ENCODE measurements around the gene DNASE2B. TPM values are rescaled to one million over a fixed set of nuclear protein-coding genes. Genes with fewer than 3 reads are reported as not detected.

The DNASE2B gene
- total RNA-seq, 1 donor from 2014 or later, result not detected

- no peak overlapping the region for H3K4me3 Mint-ChIP-seq (ENCODE audit: unreplicated experiment)
- no peak for TF ChIP-seq CTCF (IDR thresholded peaks at IDR 0.05)
- no peaks in the 10 kb centered on the region for H3K9me3 Mint-ChIP-seq (ENCODE audit: low read depth)
- no peaks in the 10 kb centered on the region for H3K36me3 Mint-ChIP-seq (ENCODE audit: low read depth)
- no peaks in the 10 kb centered on the region for H3K4me1 Mint-ChIP-seq (ENCODE audit: low read depth)
- H3K27ac Mint-ChIP-seq (ENCODE audit: unreplicated experiment), result no peak overlapping the region
- DNase-seq (ENCODE audit: low spot score), result no peak
- no peaks in the 10 kb centered on the region for H3K27me3 Mint-ChIP-seq (ENCODE audit: low read depth)
Measured at GRCh38 chr1:84382127-84382526, 16.2 kb upstream of the DNASE2B start.

- Mint-ChIP-seq H3K4me3 (ENCODE audit: unreplicated experiment) (no peak overlapping the region), H3K9me3 (ENCODE audit: low read depth) (no peaks in the 10 kb centered on the region), H3K4me1 (ENCODE audit: low read depth) (no peaks in the 10 kb centered on the region), H3K27ac (ENCODE audit: unreplicated experiment) (no peak overlapping the region), H3K36me3 (ENCODE audit: low read depth) (no peaks in the 10 kb centered on the region), H3K27me3 (ENCODE audit: low read depth) (no peaks in the 10 kb centered on the region)
- DNase-seq (ENCODE audit: low spot score), result no peak
- no peak for TF ChIP-seq CTCF (IDR thresholded peaks at IDR 0.05)
Measured at GRCh38 chr1:84385347-84385746, 12.9 kb upstream of the DNASE2B start.

GRCh38 chr1:84386716-84387479, 11.4 kb upstream of the DNASE2B start:
- Mint-ChIP-seq H3K4me1 (ENCODE audit: low read depth) (no peaks in the 10 kb centered on the region), H3K9me3 (ENCODE audit: low read depth) (no peaks in the 10 kb centered on the region), H3K27me3 (ENCODE audit: low read depth) (no peaks in the 10 kb centered on the region), H3K36me3 (ENCODE audit: low read depth) (no peaks in the 10 kb centered on the region), H3K27ac (ENCODE audit: unreplicated experiment) (no peak overlapping the region), H3K4me3 (ENCODE audit: unreplicated experiment) (no peak overlapping the region)
- DNase-seq (ENCODE audit: low spot score), result no peak
- TF ChIP-seq CTCF (IDR thresholded peaks at IDR 0.05), result no peak

GRCh38 chr1:84387480-84388163, 10.7 kb upstream of the DNASE2B start:
- Mint-ChIP-seq H3K9me3 (ENCODE audit: low read depth) (no peaks in the 10 kb centered on the region), H3K36me3 (ENCODE audit: low read depth) (no peaks in the 10 kb centered on the region), H3K27ac (ENCODE audit: unreplicated experiment) (no peak overlapping the region), H3K4me3 (ENCODE audit: unreplicated experiment) (no peak overlapping the region), H3K4me1 (ENCODE audit: low read depth) (no peaks in the 10 kb centered on the region), H3K27me3 (ENCODE audit: low read depth) (no peaks in the 10 kb centered on the region)
- DNase-seq (ENCODE audit: low spot score), result no peak
- no peak for TF ChIP-seq CTCF (IDR thresholded peaks at IDR 0.05)

- TF ChIP-seq CTCF (IDR thresholded peaks at IDR 0.05), result no peak
- DNase-seq (ENCODE audit: low spot score), result no peak
- no peaks in the 10 kb centered on the region for H3K4me1 Mint-ChIP-seq (ENCODE audit: low read depth)
- H3K27ac Mint-ChIP-seq (ENCODE audit: unreplicated experiment), result no peak overlapping the region
- no peaks in the 10 kb centered on the region for H3K36me3 Mint-ChIP-seq (ENCODE audit: low read depth)
- H3K9me3 Mint-ChIP-seq (ENCODE audit: low read depth), result no peaks in the 10 kb centered on the region
- H3K4me3 Mint-ChIP-seq (ENCODE audit: unreplicated experiment), result no peak overlapping the region
- H3K27me3 Mint-ChIP-seq (ENCODE audit: low read depth), result no peaks in the 10 kb centered on the region
Measured at GRCh38 chr1:84390226-84390625, 8.1 kb upstream of the DNASE2B start.

All from chondrocyte (in vitro differentiated cells).